ENCODE data around the gene FKBP8.

The FKBP8 gene

GRCh38 chr19:18587561-18587960, 44.2 kb upstream of the FKBP8 start:
- no peak for TF ChIP-seq TEAD4 (IDR thresholded peaks at IDR 0.05)
- TF ChIP-seq RAD21 (IDR thresholded peaks at IDR 0.05; ENCODE audit: low read depth) = no peak
- no peak for TF ChIP-seq CEBPB (IDR thresholded peaks at IDR 0.05)
- TF ChIP-seq TCF12 (IDR thresholded peaks at IDR 0.05; ENCODE audit: low read depth) = no peak
- no peak for TF ChIP-seq MAX (IDR thresholded peaks at IDR 0.05)
- no peak for TF ChIP-seq YY1 (IDR thresholded peaks at IDR 0.05; ENCODE audit: low read depth)
- no peak for TF ChIP-seq USF1 (IDR thresholded peaks at IDR 0.05)
- no peak for TF ChIP-seq CREB1 (IDR thresholded peaks at IDR 0.05; ENCODE audit: low read depth)

GRCh38 chr19:18586306-18586705, 42.9 kb upstream of the FKBP8 start:
- TF ChIP-seq REST (IDR thresholded peaks at IDR 0.05; ENCODE audit: low read depth) = no peak
- TF ChIP-seq NFIC (IDR thresholded peaks at IDR 0.05) = no peak
- no peak for TF ChIP-seq USF1 (IDR thresholded peaks at IDR 0.05)
- TF ChIP-seq EGR1 (IDR thresholded peaks at IDR 0.05) = no peak
- TF ChIP-seq EP300 (IDR thresholded peaks at IDR 0.05; ENCODE audit: borderline replicate concordance) = no peak
- no peak for TF ChIP-seq RAD21 (IDR thresholded peaks at IDR 0.05; ENCODE audit: low read depth)
- TF ChIP-seq CREB1 (IDR thresholded peaks at IDR 0.05; ENCODE audit: low read depth) = no peak
- no peak for TF ChIP-seq MAX (IDR thresholded peaks at IDR 0.05)
- TF ChIP-seq TCF12 (IDR thresholded peaks at IDR 0.05; ENCODE audit: low read depth) = no peak
- no peak for TF ChIP-seq TEAD4 (IDR thresholded peaks at IDR 0.05)
- TF ChIP-seq TAF1 (IDR thresholded peaks at IDR 0.05; ENCODE audit: low read depth) = no peak
- TF ChIP-seq FOXM1 (IDR thresholded peaks at IDR 0.05; ENCODE audit: borderline replicate concordance, low read depth) = no peak
- TF ChIP-seq YY1 (IDR thresholded peaks at IDR 0.05; ENCODE audit: low read depth) = no peak
- TF ChIP-seq CEBPB (IDR thresholded peaks at IDR 0.05) = no peak
- no peak for TF ChIP-seq ZBTB7A (IDR thresholded peaks at IDR 0.05; ENCODE audit: low read depth)

GRCh38 chr19:18580311-18580710, 36.9 kb upstream of the FKBP8 start:
- TF ChIP-seq USF1 (IDR thresholded peaks at IDR 0.05) = no peak
- no peak for TF ChIP-seq REST (IDR thresholded peaks at IDR 0.05; ENCODE audit: low read depth)
- no peak for TF ChIP-seq CREB1 (IDR thresholded peaks at IDR 0.05; ENCODE audit: low read depth)

GRCh38 chr19:18577365-18577914, 34.1 kb upstream of the FKBP8 start:
- TF ChIP-seq NFIC (IDR thresholded peaks at IDR 0.05) (no peak), ZBTB7A (IDR thresholded peaks at IDR 0.05; ENCODE audit: low read depth) (no peak), RAD21 (IDR thresholded peaks at IDR 0.05; ENCODE audit: low read depth) (no peak), REST (IDR thresholded peaks at IDR 0.05; ENCODE audit: low read depth) (no peak), CEBPB (IDR thresholded peaks at IDR 0.05) (no peak), MAX (IDR thresholded peaks at IDR 0.05) (no peak), TCF12 (IDR thresholded peaks at IDR 0.05; ENCODE audit: low read depth) (no peak), TEAD4 (IDR thresholded peaks at IDR 0.05) (no peak), EGR1 (IDR thresholded peaks at IDR 0.05) (no peak), TAF1 (IDR thresholded peaks at IDR 0.05; ENCODE audit: low read depth) (no peak), YY1 (IDR thresholded peaks at IDR 0.05; ENCODE audit: low read depth) (no peak), CREB1 (IDR thresholded peaks at IDR 0.05; ENCODE audit: low read depth) (no peak), FOXM1 (IDR thresholded peaks at IDR 0.05; ENCODE audit: borderline replicate concordance, low read depth) (no peak), USF1 (IDR thresholded peaks at IDR 0.05) (no peak), EP300 (IDR thresholded peaks at IDR 0.05; ENCODE audit: borderline replicate concordance) (no peak)

Data from Ishikawa (cell line).